GM12878 (cell line): ENCODE measurements around the gene HJV. TPM values are rescaled to one million over a fixed set of nuclear protein-coding genes. Genes with fewer than 3 reads are reported as not detected.

Experiments
- BHLHE40 ChIP-seq, 2 experiments: fragments of 450-650 bp in 1 of 2; IDR thresholded peaks; 2 replicates each; pipeline ENCODE4 v1.6.1; 2011 to 2017; ENCODE audit warnings: low read depth in 2 of 2, borderline replicate concordance in 1 of 2, improper control_type of control experiment in 1 of 2, low read length in 1 of 2, mild to moderate bottlenecking in 1 of 2
- BRCA1 ChIP-seq: IDR thresholded peaks from 2 replicates; pipeline ENCODE4 v1.6.1; 2011; ENCODE audit warnings: low read depth, low read length, improper control_type of control experiment
- CEBPZ ChIP-seq: fragments of 150-350 bp; IDR thresholded peaks from 2 replicates; pipeline ENCODE4 v1.6.1; 2016; ENCODE audit warnings: low read depth, low read length
- FOXM1 ChIP-seq: IDR thresholded peaks from 2 replicates; pipeline ENCODE4 v1.6.1; 2012; ENCODE audit warnings: low read depth, mild to moderate bottlenecking, inconsistent platforms, low read length, moderate library complexity
- SP1 ChIP-seq: IDR thresholded peaks from one replicate; pipeline ENCODE4 v1.6.1; 2011; ENCODE audit warnings: low read depth, low read length
- SPI1 ChIP-seq: IDR thresholded peaks from 2 replicates; pipeline ENCODE4 v1.6.1; 2011; ENCODE audit warnings: low read depth, mild to moderate bottlenecking, low read length, moderate library complexity, borderline replicate concordance; ENCODE audit not compliant: insufficient read depth
- WRNIP1 ChIP-seq: IDR thresholded peaks from 2 replicates; pipeline ENCODE4 v1.6.1; 2011; ENCODE audit warnings: low read depth, low read length, improper control_type of control experiment, borderline replicate concordance
- polyA plus RNA-seq, 11 experiments: library from polyadenylated mRNA; depleted of rRNA in 4 of 11; unstranded in 6 of 11; stranded (reverse) in 5 of 11; fragments of >200 nt; fragmentation: Nextera tagmentation in 4 of 11; fragmentation: Illumina TruSeq in 1 of 11; extraction: Ambion mirVana in 4 of 11; extraction: Trizol in 1 of 11; gene quantifications; 1 replicate in 1 of 11; 2 replicates in 10 of 11; pipeline versions ENCODE4 v1.2.1 to v1.2.3, GENCODE V29; 2011 to 2016; ENCODE audit warnings: inconsistent platforms in 2 of 11, missing spikeins in 2 of 11, low read depth in 1 of 11
- total RNA-seq, 4 experiments: library from RNA; depleted of rRNA in 3 of 4; stranded (reverse); fragments of >200 nt in 3 of 4; fragmentation: Illumina TruSeq in 1 of 4; extraction: Trizol in 1 of 4; gene quantifications; 2 replicates each; pipeline versions ENCODE4 v1.2.1 to v1.2.3, GENCODE V29; 2013 to 2021
- TF ChIP-seq, protein P1 (sequence below): fragments of 450-650 bp; IDR thresholded peaks from 2 replicates; pipeline ENCODE4 v1.6.1; 2017; ENCODE audit warnings: mild to moderate bottlenecking, moderate library complexity

HJV gene
- total and polyA plus RNA-seq, 10 of the 15 experiments (the other 5 are each of a cell fraction or from before 2014, with no cell fraction given) = not detected

DNA sequence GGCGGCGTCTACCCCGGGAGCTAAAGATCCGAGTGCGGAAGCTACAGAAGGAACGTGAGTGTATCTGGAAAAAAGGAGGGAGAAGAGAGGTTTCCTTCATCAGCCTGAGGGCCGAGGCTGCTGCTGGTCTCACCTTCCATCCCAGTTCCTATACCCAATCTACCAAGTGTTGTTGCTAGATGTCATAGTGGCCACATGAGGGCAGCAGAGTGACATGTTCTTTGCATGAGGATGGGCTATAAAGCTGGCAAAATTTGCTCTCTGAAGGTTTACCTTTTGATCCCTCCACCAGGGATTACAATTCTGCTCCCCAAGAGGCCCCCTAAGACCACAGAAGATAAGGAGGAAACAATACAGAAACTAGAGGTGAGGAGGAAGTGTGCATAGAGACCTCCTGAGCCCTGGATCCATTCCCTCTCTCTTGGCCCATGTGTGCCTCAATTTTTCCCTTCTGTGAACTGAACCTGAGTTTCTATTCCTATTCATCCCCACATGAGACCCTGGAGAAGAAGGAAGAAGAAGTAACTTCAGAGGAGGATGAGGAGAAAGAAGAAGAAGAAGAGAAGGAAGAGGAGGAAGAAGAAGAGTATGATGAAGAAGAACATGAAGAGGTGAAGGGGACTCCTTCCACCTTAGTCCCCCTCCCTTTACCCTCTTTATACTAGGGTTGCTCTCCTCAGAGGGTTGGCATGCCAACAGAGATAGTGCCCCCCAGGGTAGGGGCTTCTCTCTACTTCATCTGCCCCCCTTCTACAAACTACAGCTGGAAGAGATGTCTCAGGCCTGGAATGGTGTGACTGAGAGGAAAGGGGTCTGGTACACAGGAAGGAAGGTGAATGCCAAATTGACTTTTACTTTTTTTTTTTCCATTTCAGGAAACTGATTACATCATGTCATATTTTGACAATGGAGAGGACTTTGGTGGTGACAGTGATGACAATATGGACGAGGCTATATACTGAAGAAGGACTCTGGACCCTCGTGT, 43.8 kb downstream of the HJV start (continued):
- no peak for TF ChIP-seq CEBPZ
- no peak for TF ChIP-seq FOXM1
- peak; percentile 60; the same call in 1 of the 2 replicates for TF ChIP-seq SPI1
- TF ChIP-seq, protein P1, sequence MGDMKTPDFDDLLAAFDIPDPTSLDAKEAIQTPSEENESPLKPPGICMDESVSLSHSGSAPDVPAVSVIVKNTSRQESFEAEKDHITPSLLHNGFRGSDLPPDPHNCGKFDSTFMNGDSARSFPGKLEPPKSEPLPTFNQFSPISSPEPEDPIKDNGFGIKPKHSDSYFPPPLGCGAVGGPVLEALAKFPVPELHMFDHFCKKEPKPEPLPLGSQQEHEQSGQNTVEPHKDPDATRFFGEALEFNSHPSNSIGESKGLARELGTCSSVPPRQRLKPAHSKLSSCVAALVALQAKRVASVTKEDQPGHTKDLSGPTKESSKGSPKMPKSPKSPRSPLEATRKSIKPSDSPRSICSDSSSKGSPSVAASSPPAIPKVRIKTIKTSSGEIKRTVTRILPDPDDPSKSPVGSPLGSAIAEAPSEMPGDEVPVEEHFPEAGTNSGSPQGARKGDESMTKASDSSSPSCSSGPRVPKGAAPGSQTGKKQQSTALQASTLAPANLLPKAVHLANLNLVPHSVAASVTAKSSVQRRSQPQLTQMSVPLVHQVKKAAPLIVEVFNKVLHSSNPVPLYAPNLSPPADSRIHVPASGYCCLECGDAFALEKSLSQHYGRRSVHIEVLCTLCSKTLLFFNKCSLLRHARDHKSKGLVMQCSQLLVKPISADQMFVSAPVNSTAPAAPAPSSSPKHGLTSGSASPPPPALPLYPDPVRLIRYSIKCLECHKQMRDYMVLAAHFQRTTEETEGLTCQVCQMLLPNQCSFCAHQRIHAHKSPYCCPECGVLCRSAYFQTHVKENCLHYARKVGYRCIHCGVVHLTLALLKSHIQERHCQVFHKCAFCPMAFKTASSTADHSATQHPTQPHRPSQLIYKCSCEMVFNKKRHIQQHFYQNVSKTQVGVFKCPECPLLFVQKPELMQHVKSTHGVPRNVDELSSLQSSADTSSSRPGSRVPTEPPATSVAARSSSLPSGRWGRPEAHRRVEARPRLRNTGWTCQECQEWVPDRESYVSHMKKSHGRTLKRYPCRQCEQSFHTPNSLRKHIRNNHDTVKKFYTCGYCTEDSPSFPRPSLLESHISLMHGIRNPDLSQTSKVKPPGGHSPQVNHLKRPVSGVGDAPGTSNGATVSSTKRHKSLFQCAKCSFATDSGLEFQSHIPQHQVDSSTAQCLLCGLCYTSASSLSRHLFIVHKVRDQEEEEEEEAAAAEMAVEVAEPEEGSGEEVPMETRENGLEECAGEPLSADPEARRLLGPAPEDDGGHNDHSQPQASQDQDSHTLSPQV = no peak
- TF ChIP-seq BHLHE40 (IDR thresholded peaks at IDR 0.05; ENCODE audit: borderline replicate concordance in 1 of 2, low read depth in 2 of 2, low read length in 1 of 2) = 0 out of 4 replicates have a peak, but pooled peaks of 1 of the 2 experiments have one; percentile 25
- no peak for TF ChIP-seq BRCA1
- TF ChIP-seq WRNIP1 = peak; percentile 53; the same call in 1 of the 2 replicates
- peak; percentile 29 for TF ChIP-seq SP1
